H1 (cell line): ENCODE results near the gene SLC9A3. TPM values are rescaled to one million over a fixed set of nuclear protein-coding genes. Genes with fewer than 3 reads are reported as not detected.

Source experiments
- CTCF ChIA-PET: fragments of 300-600 bp; sonication (Branson Sonifier 250); formaldehyde crosslinking; loops from one replicate; lab custom pipeline; 2021; ENCODE audit not compliant: partially characterized antibody; lab: Charles Lee
- POLR2A ChIA-PET: fragments of 300-600 bp; sonication (Branson Sonifier 250); formaldehyde crosslinking; loops from one replicate; lab custom pipeline; 2021; ENCODE audit warnings: inconsistent platforms; ENCODE audit not compliant: partially characterized antibody; lab: Charles Lee
- DNase-seq, 2 experiments: peaks; one replicate each; pipeline versions ENCODE4 v3.0.0 to v3.0.0-alpha.2; 2010 to 2022; ENCODE audit warnings: low spot score in 2 of 2, low read depth in 1 of 2, mixed read lengths in 1 of 2
- FAIRE-seq: peaks from 2 replicates; lab custom pipeline; 2011; peaks lifted over from hg19 to GRCh38; lab: Jason Lieb, UNC
- H2AFZ ChIP-seq: 2 replicates; pipeline ENCODE4 v1.8.1; 2012; ENCODE audit warnings: low read length, inconsistent platforms
- H2AK5ac ChIP-seq: 2 replicates; pipeline ENCODE4 v1.6.1; 2013; ENCODE audit warnings: low read depth, low read length
- H2BK120ac ChIP-seq: replicated peaks from 2 replicates; pipeline ENCODE3; 2013; ENCODE audit warnings: low read depth, low read length, inconsistent platforms
- H2BK12ac ChIP-seq: 2 replicates; pipeline ENCODE4 v1.6.1; 2013; ENCODE audit warnings: low read depth, low read length
- H2BK15ac ChIP-seq: 2 replicates; pipeline ENCODE4 v1.6.1; 2013; ENCODE audit warnings: low read length
- H2BK20ac ChIP-seq: 2 replicates; pipeline ENCODE4 v1.6.1; 2013; ENCODE audit warnings: low read length
- H2BK5ac ChIP-seq: 2 replicates; pipeline ENCODE4 v1.6.1; 2013; ENCODE audit warnings: low read depth, low read length
- H3K14ac ChIP-seq: 2 replicates; pipeline ENCODE4 v1.6.1; 2013; ENCODE audit warnings: inconsistent platforms; ENCODE audit not compliant: insufficient read length
- H3K18ac ChIP-seq: 2 replicates; pipeline ENCODE4 v1.6.1; 2013; ENCODE audit warnings: low read length; ENCODE audit errors: extremely low read depth
- H3K23ac ChIP-seq: 2 replicates; pipeline ENCODE4 v1.6.1; 2013; ENCODE audit warnings: inconsistent platforms; ENCODE audit not compliant: insufficient read length
- H3K23me2 ChIP-seq: 2 replicates; pipeline ENCODE4 v1.6.1; 2013; ENCODE audit warnings: low read depth, low read length
- H3K27ac ChIP-seq: 2 replicates; pipeline ENCODE4 v1.6.1; 2011; ENCODE audit warnings: low read depth, low read length, inconsistent platforms
- H3K27me3 ChIP-seq, 4 experiments: replicated peaks in 1 of 4; 1 replicate in 1 of 4; 2 replicates in 3 of 4; pipeline versions ENCODE4 v1.6.1 to v1.8.1; 2011 to 2013; ENCODE audit warnings: low read length in 3 of 4, mild to moderate bottlenecking in 3 of 4, inconsistent platforms in 2 of 4, mixed read lengths in 2 of 4, moderate library complexity in 1 of 4; ENCODE audit not compliant: control insufficient read depth in 3 of 4, insufficient read depth in 3 of 4; ENCODE audit errors: extremely low read depth in 1 of 4
- H3K36me3 ChIP-seq, 4 experiments: 2 replicates each; pipeline versions ENCODE4 v1.6.1 to v1.8.1; 2011 to 2013; ENCODE audit warnings: mild to moderate bottlenecking in 4 of 4, low read length in 3 of 4, moderate library complexity in 2 of 4, control low read depth in 1 of 4, inconsistent platforms in 1 of 4; ENCODE audit not compliant: insufficient read depth in 4 of 4, control insufficient read depth in 2 of 4
- H3K4ac ChIP-seq: replicated peaks from 2 replicates; pipeline ENCODE3; 2013; ENCODE audit warnings: low read length, low read depth, mixed read lengths, inconsistent platforms; ENCODE audit not compliant: insufficient read length
- H3K4me1 ChIP-seq, 4 experiments: replicated peaks in 1 of 4; 1 replicate in 1 of 4; 2 replicates in 3 of 4; pipeline versions ENCODE4 v1.6.1 to v1.8.1; 2011 to 2013; ENCODE audit warnings: low read length in 3 of 4, inconsistent platforms in 2 of 4, mixed read lengths in 1 of 4; ENCODE audit not compliant: insufficient read depth in 4 of 4, control insufficient read depth in 3 of 4
- H3K4me2 ChIP-seq, 2 experiments: 2 replicates each; pipeline versions ENCODE4 v1.6.1 to v1.8.1; 2011 to 2013; ENCODE audit warnings: low read depth in 2 of 2, low read length in 2 of 2, control low read depth in 1 of 2, inconsistent platforms in 1 of 2, mild to moderate bottlenecking in 1 of 2; ENCODE audit not compliant: insufficient read depth in 1 of 2
- H3K4me3 ChIP-seq, 4 experiments: fragments of 200-600, 300-600 bp in 1 of 4; sonication (generic), shearing (Covaris generic), sonication (Bioruptor Twin) in 1 of 4; 2 replicates each; pipeline versions ENCODE4 v1.5.1 to v1.8.1; 2011 to 2016; ENCODE audit warnings: low read length in 4 of 4, low read depth in 3 of 4, control low read depth in 2 of 4, inconsistent platforms in 2 of 4, mild to moderate bottlenecking in 2 of 4, mixed read lengths in 1 of 4, moderate library complexity in 1 of 4; ENCODE audit not compliant: insufficient read depth in 2 of 4; ENCODE audit errors: extremely low read depth in 1 of 4
- H3K56ac ChIP-seq: replicated peaks from 2 replicates; pipeline ENCODE3; 2013; ENCODE audit warnings: low read depth, mild to moderate bottlenecking, mixed read lengths, low read length, inconsistent platforms; ENCODE audit not compliant: insufficient read length
- H3K79me1 ChIP-seq: 2 replicates; pipeline ENCODE4 v1.6.1; 2013; ENCODE audit warnings: low read depth, low read length, control low read depth
- H3K79me2 ChIP-seq, 2 experiments: 2 replicates each; pipeline versions ENCODE4 v1.6.1 to v1.8.1; 2012 to 2013; ENCODE audit warnings: low read length in 2 of 2, mild to moderate bottlenecking in 2 of 2, inconsistent platforms in 1 of 2; ENCODE audit not compliant: insufficient read depth in 2 of 2, control insufficient read depth in 1 of 2
- H3K9ac ChIP-seq, 4 experiments: replicated peaks in 1 of 4; 1 replicate in 1 of 4; 2 replicates in 3 of 4; pipeline versions ENCODE4 v1.6.1 to v1.8.1; 2011 to 2013; ENCODE audit warnings: low read depth in 3 of 4, low read length in 3 of 4, control low read depth in 2 of 4, mild to moderate bottlenecking in 2 of 4, moderate library complexity in 2 of 4, inconsistent platforms in 1 of 4; ENCODE audit errors: extremely low read depth in 1 of 4
- H3K9me3 ChIP-seq, 2 experiments: 2 replicates each; pipeline versions ENCODE4 v1.6.1 to v1.8.1; 2012 to 2013; ENCODE audit warnings: mild to moderate bottlenecking in 2 of 2, moderate library complexity in 2 of 2, control low read depth in 1 of 2, inconsistent platforms in 1 of 2, low read depth in 1 of 2, low read length in 1 of 2, mixed read lengths in 1 of 2; ENCODE audit not compliant: insufficient read depth in 2 of 2
- H4K20me1 ChIP-seq, 2 experiments: replicated peaks in 1 of 2; 2 replicates each; pipeline versions ENCODE3 to v1.8.1; 2011 to 2013; ENCODE audit warnings: inconsistent platforms in 2 of 2, low read length in 2 of 2, mild to moderate bottlenecking in 1 of 2; ENCODE audit not compliant: insufficient read depth in 2 of 2, control insufficient read depth in 1 of 2
- H4K5ac ChIP-seq: 2 replicates; pipeline ENCODE4 v1.6.1; 2013; ENCODE audit warnings: low read length, low read depth, mixed read lengths, inconsistent platforms; ENCODE audit not compliant: insufficient read length
- H4K8ac ChIP-seq: 2 replicates; pipeline ENCODE4 v1.8.0; 2013; ENCODE audit warnings: mild to moderate bottlenecking, moderate library complexity, low read length, inconsistent platforms; ENCODE audit not compliant: insufficient read depth; ENCODE audit errors: extremely low read depth
- H4K91ac ChIP-seq: replicated peaks from 2 replicates; pipeline ENCODE3; 2013; ENCODE audit warnings: low read length, mixed read lengths, inconsistent platforms; ENCODE audit not compliant: insufficient read length
- MAFK ChIP-seq: IDR thresholded peaks from 2 replicates; pipeline ENCODE4 v1.6.1; 2012; ENCODE audit warnings: low read depth, mild to moderate bottlenecking, improper control_type of control experiment, low read length
- RAD21 ChIP-seq, 2 experiments: IDR thresholded peaks in 1 of 2; conservative IDR thresholded peaks in 1 of 2; 2 replicates each; pipeline ENCODE4 v1.6.1; 2011; ENCODE audit warnings: low read depth in 2 of 2, low read length in 2 of 2, improper control_type of control experiment in 1 of 2, inconsistent platforms in 1 of 2, mild to moderate bottlenecking in 1 of 2, moderate library complexity in 1 of 2
- WGBS, 2 experiments: shearing (Covaris generic) in 1 of 2; methylation state at CpG; one replicate each; pipeline versions ENCODE4 v1.1.6 to v1.1.7; 2013 to 2015; ENCODE audit warnings: low lambda C conversion rate in 2 of 2, mixed read lengths in 2 of 2, inconsistent platforms in 1 of 2, low coverage in 1 of 2, missing lambda C conversion rate in 1 of 2; ENCODE audit not compliant: insufficient replicate concordance in 2 of 2, insufficient coverage in 1 of 2, insufficient read length in 1 of 2; ENCODE audit errors: extremely low coverage in 1 of 2, missing lambda C conversion rate in 1 of 2; 5-methylcytosine and 5-hydroxymethylcytosine counted together
- polyA plus RNA-seq, 7 experiments: library from polyadenylated mRNA; depleted of rRNA in 3 of 7; stranded (reverse) in 5 of 7; unstranded in 2 of 7; fragments of >200 nt in 5 of 7; fragments of 200-250 nt in 2 of 7; gene quantifications; 1 replicate in 5 of 7; 2 replicates in 1 of 7; 4 replicates in 1 of 7; pipeline versions ENCODE4 v1.2.1 to v1.2.3, GENCODE V29; 2011 to 2013; ENCODE audit warnings: missing spikeins in 2 of 7, mixed read lengths in 2 of 7
- total RNA-seq: library from RNA; stranded (reverse); fragmentation: NEBNext Ultra II Directional; extraction: Animal tissue kit (Norgen Biotek cat#: 25700); gene quantifications from 2 replicates; pipeline ENCODE4 v1.2.1, GENCODE V29; 2021

SLC9A3 gene
- total and polyA plus RNA-seq, 2 of the 8 experiments (the other 6 are each of a cell fraction or from before 2014, with no cell fraction given) = 0.95 to 1.0 TPM

GRCh38 chr5:432928-433791 lies 91.1 kb downstream of the SLC9A3 start:
- CTCF ChIA-PET = interaction anchor here (0.6 to 9.7 kb wide), 11 partner anchors 9 to 226 kb away, joined by 3 to 99 read pairs (median 4); no protein-coding TSS in a partner anchor
- H3K4me1 ChIP-seq = peaks cover 0 to 3% (median 1%) of the 10 kb centered on the region in 4 experiments; a peak in 1 of 7 replicates

More at GRCh38 chr5:432928-433791, 91.1 kb downstream of the SLC9A3 start:
- no peak for FAIRE-seq
- no peak overlapping the region for H4K5ac ChIP-seq
- no peak overlapping the region for H2BK120ac ChIP-seq
- no peaks in the 10 kb centered on the region for H3K23me2 ChIP-seq
- no peak overlapping the region for H2AFZ ChIP-seq
- H4K20me1 ChIP-seq = peaks cover 0 to 2% of the 10 kb centered on the region in 2 experiments
- H2BK5ac ChIP-seq = no peak overlapping the region
- H3K36me3 ChIP-seq = no peaks in the 10 kb centered on the region
- H4K8ac ChIP-seq = no peak overlapping the region
- no peak overlapping the region for H3K23ac ChIP-seq
- H3K27me3 ChIP-seq = no peaks in the 10 kb centered on the region
- TF ChIP-seq RAD21 (IDR thresholded peaks at IDR 0.05 in 1 of 2, conservative IDR thresholded peaks at IDR 0.05 in 1 of 2; ENCODE audit: low read depth in 2 of 2, low read length in 2 of 2) = no peak
- TF ChIP-seq MAFK = no peak
- 86% methylated on average over 15 of the region's 23 CpGs; no CpG with 5 or more reads in 1 of the 2 experiments for WGBS, 2 experiments
- no peak overlapping the region for H3K14ac ChIP-seq
- H3K27ac ChIP-seq = no peak overlapping the region
- POLR2A ChIA-PET = interaction anchor here (1.1 kb wide), 1 partner anchor 15 kb away, joined by 3 read pairs; no protein-coding TSS in a partner anchor
- H3K4ac ChIP-seq = no peak overlapping the region
- H3K56ac ChIP-seq = no peak overlapping the region
- no peak overlapping the region for H3K4me3 ChIP-seq
- H3K9me3 ChIP-seq = peaks cover 0 to 2% of the 10 kb centered on the region in 2 experiments; a peak in 1 of 4 replicates
- no peak overlapping the region for H2BK15ac ChIP-seq
- no peak overlapping the region for H3K4me2 ChIP-seq
- no peak overlapping the region for H2BK20ac ChIP-seq
- H3K79me1 ChIP-seq = no peaks in the 10 kb centered on the region
- H2BK12ac ChIP-seq = no peak overlapping the region
- DNase-seq = no peak
- H3K9ac ChIP-seq = no peak overlapping the region
- H4K91ac ChIP-seq = no peak overlapping the region
- H3K79me2 ChIP-seq = no peaks in the 10 kb centered on the region
- H3K18ac ChIP-seq = no peak overlapping the region
- H2AK5ac ChIP-seq = no peak overlapping the region
